HEK293T (cell line): ENCODE measurements around the gene EXOC4.

Experiments
- BHLHE40 ChIP-seq: fragments of 450-650 bp; IDR thresholded peaks from 2 replicates; pipeline ENCODE4 v1.6.1; 2016; ENCODE audit warnings: mild to moderate bottlenecking, moderate library complexity, borderline replicate concordance
- FOXM1 ChIP-seq: fragments of 450-650 bp; IDR thresholded peaks from 2 replicates; pipeline ENCODE4 v1.6.1; 2017; ENCODE audit warnings: mild to moderate bottlenecking, borderline replicate concordance
- PKNOX1 ChIP-seq: fragments of 450-650 bp; IDR thresholded peaks from 2 replicates; pipeline ENCODE4 v1.6.1; 2016
- SUZ12 ChIP-seq: fragments of 450-650 bp; IDR thresholded peaks from 2 replicates; pipeline ENCODE4 v1.6.1; 2016; ENCODE audit warnings: mild to moderate bottlenecking
- ZNF384 ChIP-seq: fragments of 450-650 bp; IDR thresholded peaks from 2 replicates; pipeline ENCODE4 v1.6.1; 2016

DNA sequence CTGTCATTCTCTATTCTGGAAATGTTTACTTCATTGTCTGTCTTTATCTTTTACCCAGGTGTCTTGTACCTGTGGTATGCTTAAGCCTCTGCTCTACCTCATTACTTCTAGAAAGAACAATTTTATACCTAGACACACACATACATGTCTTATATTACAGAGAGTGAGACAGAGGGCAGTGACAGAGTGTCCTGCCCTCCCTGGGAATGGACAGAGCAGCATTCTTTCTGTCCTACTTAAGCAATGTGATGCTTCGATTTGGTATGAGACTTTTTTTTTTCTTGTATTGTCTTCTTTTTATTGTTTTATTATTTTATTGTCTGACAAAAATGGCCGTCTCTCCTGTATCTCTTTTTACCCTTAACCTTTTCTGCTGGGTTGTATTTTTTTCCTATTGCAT, 286.1 kb downstream of the EXOC4 start:
- TF ChIP-seq FOXM1 (no peak), SUZ12 (no peak), PKNOX1 (no peak), ZNF384 (no peak), BHLHE40 (no peak)
